A549 (cell line): ENCODE results near the gene PPP4R2. TPM values are rescaled to one million over a fixed set of nuclear protein-coding genes. Genes with fewer than 3 reads are reported as not detected.

Experiments
- ATAC-seq, 2 experiments: fragments of 200-7000 bp in 1 of 2; fragments of >200 bp in 1 of 2; cut with Nextera tagmentation in 1 of 2; cut with Tn5 transposase in 1 of 2; 3 replicates each; pipeline versions ENCODE4 v1.8.0 to v1.9.1; 2018 to 2020; ENCODE audit warnings: mild to moderate bottlenecking in 1 of 2, moderate library complexity in 1 of 2
- CTCF ChIA-PET: fragments of 300-600 bp; sonication (Branson Sonifier 250); formaldehyde crosslinking; extraction: SDS; loops from one replicate; lab custom pipeline; 2021; ENCODE audit warnings: antibody characterized with exemption, inconsistent platforms; lab: Yijun Ruan, JAX
- POLR2A ChIA-PET: fragments of 350-600 bp; formaldehyde crosslinking; extraction: SDS; loops from one replicate; lab custom pipeline; 2021; ENCODE audit warnings: antibody characterized with exemption, inconsistent platforms; lab: Yijun Ruan, JAX
- DNase-seq, 2 experiments: peaks; one replicate each; pipeline versions ENCODE4 v3.0.0 to v3.0.0-alpha.2; 2011 to 2016; ENCODE audit warnings: low read depth in 1 of 2, low spot score in 1 of 2
- FAIRE-seq: peaks from 2 replicates; lab custom pipeline; 2011; peaks lifted over from hg19 to GRCh38; lab: Jason Lieb, UNC
- H3K27ac ChIP-seq, 2 experiments: fragments of >200 bp; sonication (Bioruptor Twin); formaldehyde crosslinking; 3 replicates each; pipeline ENCODE4 v1.5.1; 2016 to 2017
- H3K4me1 ChIP-seq: fragments of >200 bp; sonication (Bioruptor Twin); formaldehyde crosslinking; 3 replicates; pipeline ENCODE4 v1.6.1; 2016
- H3K4me2 ChIP-seq: fragments of >200 bp; sonication (Bioruptor Twin); formaldehyde crosslinking; 3 replicates; pipeline ENCODE4 v1.6.1; 2016
- H3K4me3 ChIP-seq: fragments of >200 bp; sonication (Bioruptor Twin); formaldehyde crosslinking; 3 replicates; pipeline ENCODE4 v1.5.1; 2016
- H3K9me3 ChIP-seq: fragments of >200 bp; sonication (Bioruptor Twin); formaldehyde crosslinking; 3 replicates; pipeline ENCODE4 v1.6.1; 2016
- CTCF ChIP-seq: fragments of >200 bp; sonication (Bioruptor Twin); formaldehyde crosslinking; IDR thresholded peaks from 3 replicates; pipeline ENCODE4 v1.5.1; 2016
- E2F6 ChIP-seq: IDR thresholded peaks from 2 replicates; pipeline ENCODE4 v1.6.1; 2012; ENCODE audit warnings: low read depth, borderline replicate concordance
- ESRRA ChIP-seq: fragments of 150-350 bp; IDR thresholded peaks from 2 replicates; pipeline ENCODE4 v1.6.1; 2014; ENCODE audit warnings: mild to moderate bottlenecking, low read length, borderline replicate concordance
- FOSB ChIP-seq: fragments of 250-450 bp; sonication (Bioruptor Pico); IDR thresholded peaks from 2 replicates; pipeline ENCODE4 v1.5.0; 2020; ENCODE audit warnings: mild to moderate bottlenecking, moderate library complexity
- FOXS1 ChIP-seq: fragments of 250-450 bp; sonication (Bioruptor Pico); IDR thresholded peaks from 2 replicates; pipeline ENCODE4 v1.5.0; 2020; ENCODE audit warnings: mild to moderate bottlenecking, moderate library complexity
- GATA3 ChIP-seq: IDR thresholded peaks from 2 replicates; pipeline ENCODE4 v1.6.1; 2012; ENCODE audit warnings: borderline replicate concordance
- HDAC2 ChIP-seq: fragments of 200-600 bp; sonication (generic); IDR thresholded peaks from 2 replicates; pipeline ENCODE4 v1.6.1; 2016
- HMGXB4 ChIP-seq: fragments of 250-450 bp; sonication (Bioruptor Pico); IDR thresholded peaks from 2 replicates; pipeline ENCODE4 v1.5.0; 2021; ENCODE audit warnings: mild to moderate bottlenecking, moderate library complexity, borderline replicate concordance
- HOXA7 ChIP-seq: fragments of 250-450 bp; sonication (Bioruptor Pico); IDR thresholded peaks from 2 replicates; pipeline ENCODE4 v1.5.0; 2020; ENCODE audit warnings: mild to moderate bottlenecking, moderate library complexity
- HOXB5 ChIP-seq: fragments of 250-450 bp; sonication (Bioruptor Pico); IDR thresholded peaks from 2 replicates; pipeline ENCODE4 v1.5.0; 2020; ENCODE audit warnings: mild to moderate bottlenecking, moderate library complexity
- JUNB ChIP-seq: fragments of >200 bp; sonication (Bioruptor Twin); formaldehyde crosslinking; IDR thresholded peaks from 2 replicates; pipeline ENCODE4 v1.6.1; 2016
- KDM5A ChIP-seq: fragments of 200-600 bp; sonication (generic); IDR thresholded peaks from 2 replicates; pipeline ENCODE4 v1.6.1; 2016; ENCODE audit warnings: antibody characterized with exemption, mild to moderate bottlenecking
- MAX ChIP-seq: IDR thresholded peaks from 2 replicates; pipeline ENCODE4 v1.6.1; 2012
- MAZ ChIP-seq: fragments of 150-350 bp; IDR thresholded peaks from 2 replicates; pipeline ENCODE4 v1.6.1; 2014; ENCODE audit warnings: antibody characterized with exemption, low read depth, low read length, borderline replicate concordance
- RAD21 ChIP-seq, 2 experiments: fragments of >200 bp in 1 of 2; sonication (Bioruptor Twin) in 1 of 2; formaldehyde crosslinking in 1 of 2; IDR thresholded peaks in 1 of 2; conservative IDR thresholded peaks in 1 of 2; 2 replicates in 1 of 2; 3 replicates in 1 of 2; pipeline ENCODE4 v1.6.1; 2012 to 2018; ENCODE audit warnings: inconsistent platforms in 1 of 2
- RFX5 ChIP-seq: fragments of 450-650 bp; IDR thresholded peaks from 2 replicates; pipeline ENCODE4 v1.7.1; 2014; ENCODE audit warnings: antibody characterized with exemption, mild to moderate bottlenecking, moderate library complexity
- SMC3 ChIP-seq: fragments of >200 bp; sonication (Bioruptor Twin); formaldehyde crosslinking; IDR thresholded peaks from 3 replicates; pipeline ENCODE4 v1.6.1; 2018; ENCODE audit warnings: inconsistent platforms
- TFCP2L1 ChIP-seq: fragments of 250-450 bp; sonication (Bioruptor Pico); IDR thresholded peaks from 2 replicates; pipeline ENCODE4 v1.5.0; 2021; ENCODE audit warnings: mild to moderate bottlenecking
- WGBS: methylation state at CpG from one replicate; pipeline ENCODE4 v1.1.6; 2017; ENCODE audit errors: missing lambda C conversion rate; 5-methylcytosine and 5-hydroxymethylcytosine counted together
- polyA plus RNA-seq, 4 experiments: library from polyadenylated mRNA; depleted of rRNA in 3 of 4; stranded (reverse); fragments of >200 nt; fragmentation: RNase III in 1 of 4; extraction: RNeasy Plus Mini Kit Qiagen cat#74134 plus additional on column Dnase treatment in 1 of 4; gene quantifications; 2 replicates in 3 of 4; 3 replicates in 1 of 4; pipeline ENCODE4 v1.2.3, GENCODE V29; 2011 to 2017

PPP4R2 gene
- polyA plus RNA-seq, 2 of the 4 experiments (the other 2 are of a cell fraction): 39.3 to 68.4 TPM

- DNase-seq (peak; percentile 74 to 90), FAIRE-seq (peak; percentile 23), ATAC-seq (peak; percentile 90 to 96)
- Histone ChIP-seq H3K27ac (no peak overlapping the region), H3K9me3 (no peaks in the 10 kb centered on the region), H3K4me1 (no peaks in the 10 kb centered on the region), H3K4me2 (no peak overlapping the region), H3K4me3 (no peak overlapping the region)
- POLR2A ChIA-PET: no interaction called here
- WGBS: 19% methylated on average over 9 of the region's 9 CpGs
- TF ChIP-seq MAZ (no peak), RAD21 (conservative IDR thresholded peaks at IDR 0.05 in 1 of 2, IDR thresholded peaks at IDR 0.05 in 1 of 2) (peak; percentile 83 to 85), SMC3 (peak; percentile 82), CTCF (peak; percentile 88)
- CTCF ChIA-PET: interaction anchor here (0.6 to 9.4 kb wide), 25 partner anchors 8 to 1258 kb away, joined by 3 to 77 read pairs (median 4); no protein-coding TSS in a partner anchor
These were observed 104.3 kb downstream of the PPP4R2 start for GRCh38 chr3:73100741-73101559.

- WGBS: 0% methylated on average over 2 of the region's 2 CpGs
- H3K4me3 ChIP-seq: no peak overlapping the region
These were observed 105.3 kb downstream of the PPP4R2 start for GRCh38 chr3:73101881-73102280.

GRCh38 chr3:73107215-73107614, 110.6 kb downstream of the PPP4R2 start:
- no peak for DNase-seq
- ChIA-PET CTCF (interaction anchor here (0.7 to 9.4 kb wide), 2 partner anchors 20 to 395 kb away, joined by 3 to 77 read pairs; no protein-coding TSS in a partner anchor), POLR2A (no interaction called here)
- WGBS: 57% methylated on average over 3 of the region's 3 CpGs
- H3K4me1 ChIP-seq: no peaks in the 10 kb centered on the region
- H3K9me3 ChIP-seq: no peaks in the 10 kb centered on the region
- no peak overlapping the region for H3K4me2 ChIP-seq
- no peak overlapping the region for H3K4me3 ChIP-seq
- FAIRE-seq: no peak
- TF ChIP-seq KDM5A: no peak
- TF ChIP-seq HDAC2: no peak
- TF ChIP-seq MAX: no peak
- no peak for TF ChIP-seq GATA3
- no peak for TF ChIP-seq HOXB5 (CRISPR knock-in tag)
- no peak for TF ChIP-seq E2F6
- no peak for TF ChIP-seq TFCP2L1 (CRISPR knock-in tag)
- TF ChIP-seq JUNB: no peak
- TF ChIP-seq FOXS1 (CRISPR knock-in tag): no peak
- no peak for TF ChIP-seq FOSB (CRISPR knock-in tag)
- TF ChIP-seq RFX5: no peak
- no peak for TF ChIP-seq SMC3
- no peak for TF ChIP-seq ESRRA
- no peak for TF ChIP-seq HMGXB4 (CRISPR knock-in tag)
- H3K27ac ChIP-seq: no peak overlapping the region
- ATAC-seq: no peak

More at GRCh38 chr3:73101881-73102280, 105.3 kb downstream of the PPP4R2 start:
- no peaks in the 10 kb centered on the region for H3K4me1 ChIP-seq
- TF ChIP-seq HOXA7 (CRISPR knock-in tag): no peak
- DNase-seq (no peak), ATAC-seq (no peak), FAIRE-seq (no peak)
- H3K4me2 ChIP-seq: no peak overlapping the region
- H3K9me3 ChIP-seq: no peaks in the 10 kb centered on the region
- CTCF ChIA-PET: interaction anchor here (0.7 to 9.4 kb wide), 17 partner anchors 8 to 406 kb away, joined by 3 to 77 read pairs (median 5); no protein-coding TSS in a partner anchor
- no peak overlapping the region for H3K27ac ChIP-seq
- POLR2A ChIA-PET: no interaction called here
